Natural killer cell (primary cell): ENCODE data around the gene ANKRD52. TPM values are rescaled to one million over a fixed set of nuclear protein-coding genes. Genes with fewer than 3 reads are reported as not detected.
A peak's percentile ranks its signal among the peaks of the same experiment; 100 is the strongest.
"Not testable (repeated sequence)": the region's sequence is repeated elsewhere in the genome, so short reads cannot be mapped to it uniquely, and the experiment has no call there.

Experiments used
- ATAC-seq, 3 donors: fragments of 150-1000 bp in 2 of 3; fragments of 200-7000 bp in 1 of 3; cut with Tn5 transposase; 1 replicate in 1 of 3; 2 replicates in 2 of 3; pipeline ENCODE4 v1.10.0; 2021; ENCODE audit warnings: mild to moderate bottlenecking in 2 of 3, moderate library complexity in 2 of 3
- DNase-seq, 2 donors: peaks; one replicate each; pipeline versions ENCODE4 v3.0.0 to v3.0.0-alpha.2; 2013 to 2021; ENCODE audit warnings: mixed read lengths in 1 of 2
- H3K27ac ChIP-seq: one replicate; pipeline ENCODE4 v1.5.1; 2013; ENCODE audit warnings: mild to moderate bottlenecking, low read length
- H3K27me3 ChIP-seq: one replicate; pipeline ENCODE4 v1.6.1; 2013; ENCODE audit warnings: low read length; ENCODE audit not compliant: control insufficient read depth, insufficient read depth
- H3K36me3 ChIP-seq: one replicate; pipeline ENCODE4 v1.6.1; 2013; ENCODE audit warnings: low read length; ENCODE audit not compliant: control insufficient read depth, insufficient read depth
- H3K4me1 ChIP-seq: one replicate; pipeline ENCODE4 v1.6.1; 2013; ENCODE audit warnings: low read length; ENCODE audit not compliant: control insufficient read depth, insufficient read depth
- H3K4me3 ChIP-seq: one replicate; pipeline ENCODE4 v1.5.1; 2013; ENCODE audit warnings: low read length
- H3K9me3 ChIP-seq: one replicate; pipeline ENCODE4 v1.6.1; 2013; ENCODE audit warnings: low read length; ENCODE audit not compliant: control insufficient read depth, insufficient read depth
- H3K27ac Mint-ChIP-seq, 2 donors: one replicate each; pipeline ENCODE4 v1.8.0; 2022; ENCODE audit warnings: mild to moderate bottlenecking in 2 of 2, mixed read lengths in 2 of 2, moderate library complexity in 1 of 2
- H3K27me3 Mint-ChIP-seq, 2 donors: one replicate each; pipeline ENCODE4 v1.8.0; 2022; ENCODE audit warnings: low read depth in 2 of 2, mixed read lengths in 2 of 2
- H3K36me3 Mint-ChIP-seq: one replicate; pipeline ENCODE4 v1.8.0; 2022; ENCODE audit warnings: mixed read lengths
- H3K4me1 Mint-ChIP-seq, 2 donors: one replicate each; pipeline ENCODE4 v1.8.0; 2022; ENCODE audit warnings: mixed read lengths in 2 of 2
- H3K4me3 Mint-ChIP-seq: one replicate; pipeline ENCODE4 v1.8.0; 2022; ENCODE audit warnings: mild to moderate bottlenecking, moderate library complexity, mixed read lengths
- H3K9me3 Mint-ChIP-seq, 2 donors: one replicate each; pipeline ENCODE4 v1.8.0; 2022; ENCODE audit warnings: mixed read lengths in 2 of 2
- WGBS: methylation state at CpG from one replicate; pipeline ENCODE4 v1.1.7; 2013; ENCODE audit warnings: missing lambda C conversion rate; ENCODE audit not compliant: insufficient coverage; 5-methylcytosine and 5-hydroxymethylcytosine counted together
- intact Hi-C: fragments of 100-400 bp; cut with micrococcal nuclease; formaldehyde crosslinking; loops from one replicate; pipeline ENCODE4 v1.14.2; 2022
- total RNA-seq, 4 donors: library from RNA; stranded (reverse); fragments of 120-200 nt in 1 of 4; gene quantifications; one replicate each; pipeline versions ENCODE4 v1.2.3 to v1.2.4, GENCODE V29; 2013 to 2022
- TF ChIP-seq, protein P1 (sequence below): fragments of 200-600 bp; IDR thresholded peaks from one replicate; pipeline ENCODE4 v1.8.0; 2022; ENCODE audit warnings: antibody characterized with exemption

The ANKRD52 gene
- total RNA-seq, 3 donors from 2014 or later (not counting 1 experiment from before 2014, with no cell fraction given) = 34.1 to 52.2 (median 51.4) TPM

DNA sequence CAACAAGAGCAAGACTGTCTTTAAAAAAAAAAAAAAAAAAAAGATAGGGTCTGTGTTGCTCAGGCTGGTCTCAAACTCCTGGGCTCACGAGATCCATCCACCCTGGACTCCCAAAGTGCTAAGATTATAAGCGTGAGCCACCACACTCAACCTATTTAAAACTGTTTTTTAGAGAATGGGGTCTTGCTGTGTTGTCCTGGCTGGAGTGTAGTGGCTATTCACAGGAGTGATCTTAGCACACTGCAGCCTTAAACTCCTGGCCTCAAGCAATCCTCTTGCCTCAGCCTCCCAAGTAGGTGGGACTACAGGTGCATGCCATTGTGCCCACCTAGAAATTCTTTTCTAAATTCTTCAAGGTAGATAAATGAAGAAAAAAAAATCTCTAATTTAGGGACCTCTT, 16.1 kb upstream of the ANKRD52 start:
- H3K36me3 Mint-ChIP-seq = peaks cover 16% of the 10 kb centered on the region
- ATAC-seq = no peak

DNA sequence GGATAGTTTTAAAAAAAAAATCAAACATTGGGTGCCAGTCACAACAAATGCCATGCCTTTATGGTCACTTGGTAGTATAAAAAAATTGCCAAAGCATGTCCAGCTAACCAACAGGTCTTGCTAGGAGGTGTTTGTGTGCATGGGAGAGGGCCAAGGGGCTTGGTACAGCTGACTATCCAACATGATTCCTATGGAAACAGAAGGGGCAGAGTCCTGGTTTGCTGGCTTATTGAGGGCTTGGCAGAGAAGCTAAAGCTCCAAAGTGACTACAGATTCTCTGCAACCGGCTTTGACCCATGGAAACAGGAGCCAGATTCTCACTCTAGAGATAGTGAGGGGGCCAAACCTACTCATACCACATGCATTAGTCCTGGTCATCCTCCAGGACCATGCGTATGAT, 14.3 kb upstream of the ANKRD52 start:
- Mint-ChIP-seq H3K36me3 (peaks cover 16% of the 10 kb centered on the region), H3K27ac (peak overlapping the region in 1 of 2 donors; percentile 47)
- H3K27me3 Mint-ChIP-seq, ATAC-seq, H3K27me3 ChIP-seq, H3K4me1 ChIP-seq, DNase-seq, H3K4me3 Mint-ChIP-seq, H3K4me1 Mint-ChIP-seq, H3K4me3 ChIP-seq, H3K27ac ChIP-seq, H3K9me3 Mint-ChIP-seq, H3K9me3 ChIP-seq, intact Hi-C loops: not testable (repeated sequence)
- 100% methylated on average over 1 of the region's 2 CpGs for WGBS
- H3K36me3 ChIP-seq = peaks cover 39% of the 10 kb centered on the region

More for the DNA sequence above, 16.1 kb upstream of the ANKRD52 start:
- no peaks in the 10 kb centered on the region for H3K4me1 ChIP-seq
- Mint-ChIP-seq H3K27me3 (no peaks in the 10 kb centered on the region), H3K4me1 (no peaks in the 10 kb centered on the region), H3K4me3 (no peak overlapping the region), H3K9me3 (no peaks in the 10 kb centered on the region), H3K27ac (no peak overlapping the region)
- WGBS = 100% methylated on average over 1 of the region's 2 CpGs
- intact Hi-C loops = no loop called here
- H3K9me3 ChIP-seq = no peaks in the 10 kb centered on the region
- no peaks in the 10 kb centered on the region for H3K27me3 ChIP-seq
- DNase-seq = no peak
- H3K36me3 ChIP-seq = peaks cover 55% of the 10 kb centered on the region
- no peak overlapping the region for H3K27ac ChIP-seq
- TF ChIP-seq, protein P1, sequence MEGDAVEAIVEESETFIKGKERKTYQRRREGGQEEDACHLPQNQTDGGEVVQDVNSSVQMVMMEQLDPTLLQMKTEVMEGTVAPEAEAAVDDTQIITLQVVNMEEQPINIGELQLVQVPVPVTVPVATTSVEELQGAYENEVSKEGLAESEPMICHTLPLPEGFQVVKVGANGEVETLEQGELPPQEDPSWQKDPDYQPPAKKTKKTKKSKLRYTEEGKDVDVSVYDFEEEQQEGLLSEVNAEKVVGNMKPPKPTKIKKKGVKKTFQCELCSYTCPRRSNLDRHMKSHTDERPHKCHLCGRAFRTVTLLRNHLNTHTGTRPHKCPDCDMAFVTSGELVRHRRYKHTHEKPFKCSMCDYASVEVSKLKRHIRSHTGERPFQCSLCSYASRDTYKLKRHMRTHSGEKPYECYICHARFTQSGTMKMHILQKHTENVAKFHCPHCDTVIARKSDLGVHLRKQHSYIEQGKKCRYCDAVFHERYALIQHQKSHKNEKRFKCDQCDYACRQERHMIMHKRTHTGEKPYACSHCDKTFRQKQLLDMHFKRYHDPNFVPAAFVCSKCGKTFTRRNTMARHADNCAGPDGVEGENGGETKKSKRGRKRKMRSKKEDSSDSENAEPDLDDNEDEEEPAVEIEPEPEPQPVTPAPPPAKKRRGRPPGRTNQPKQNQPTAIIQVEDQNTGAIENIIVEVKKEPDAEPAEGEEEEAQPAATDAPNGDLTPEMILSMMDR = no peak
- H3K4me3 ChIP-seq = no peak overlapping the region

DNA sequence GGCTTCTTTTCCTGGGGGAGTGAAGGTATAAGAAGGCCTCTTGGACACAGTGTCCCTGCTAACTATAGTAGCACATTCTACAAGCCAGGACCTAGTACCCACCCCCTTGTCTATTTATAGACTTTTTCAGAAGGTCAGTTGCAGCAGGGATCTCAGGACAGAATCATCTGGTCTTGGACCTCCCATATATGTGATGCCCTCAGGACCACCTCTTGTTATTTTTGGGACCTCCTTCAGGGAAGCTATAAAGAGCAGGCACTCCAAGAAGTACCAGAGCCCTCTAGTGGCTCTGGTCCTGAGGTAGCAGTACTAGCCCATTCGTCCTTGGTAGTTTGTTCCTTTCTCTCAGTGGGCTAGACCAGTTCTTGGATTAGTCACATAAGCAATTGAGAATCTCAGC, 12.8 kb upstream of the ANKRD52 start:
- WGBS = 16% methylated on average over 1 of the region's 1 CpG
- H3K36me3 ChIP-seq = peaks cover 34% of the 10 kb centered on the region
- no peak overlapping the region for H3K4me3 Mint-ChIP-seq
- ATAC-seq = no peak
- H3K36me3 Mint-ChIP-seq = peaks cover 13% of the 10 kb centered on the region
- intact Hi-C loops = no loop called here
- peak in 1 of 2 donors; percentile 34 for DNase-seq
- H3K4me1 ChIP-seq = peaks cover 14% of the 10 kb centered on the region
- H3K27me3 ChIP-seq = no peaks in the 10 kb centered on the region
- TF ChIP-seq, protein P1 = no peak
- H3K9me3 Mint-ChIP-seq = no peaks in the 10 kb centered on the region
- H3K27ac ChIP-seq = no peak overlapping the region
- H3K27me3 Mint-ChIP-seq = no peaks in the 10 kb centered on the region
- peak overlapping the region; percentile 41 to 47 for H3K27ac Mint-ChIP-seq
- no peaks in the 10 kb centered on the region for H3K9me3 ChIP-seq
- H3K4me3 ChIP-seq = no peak overlapping the region
- peaks cover 9 to 20% of the 10 kb centered on the region in 2 donors for H3K4me1 Mint-ChIP-seq

DNA sequence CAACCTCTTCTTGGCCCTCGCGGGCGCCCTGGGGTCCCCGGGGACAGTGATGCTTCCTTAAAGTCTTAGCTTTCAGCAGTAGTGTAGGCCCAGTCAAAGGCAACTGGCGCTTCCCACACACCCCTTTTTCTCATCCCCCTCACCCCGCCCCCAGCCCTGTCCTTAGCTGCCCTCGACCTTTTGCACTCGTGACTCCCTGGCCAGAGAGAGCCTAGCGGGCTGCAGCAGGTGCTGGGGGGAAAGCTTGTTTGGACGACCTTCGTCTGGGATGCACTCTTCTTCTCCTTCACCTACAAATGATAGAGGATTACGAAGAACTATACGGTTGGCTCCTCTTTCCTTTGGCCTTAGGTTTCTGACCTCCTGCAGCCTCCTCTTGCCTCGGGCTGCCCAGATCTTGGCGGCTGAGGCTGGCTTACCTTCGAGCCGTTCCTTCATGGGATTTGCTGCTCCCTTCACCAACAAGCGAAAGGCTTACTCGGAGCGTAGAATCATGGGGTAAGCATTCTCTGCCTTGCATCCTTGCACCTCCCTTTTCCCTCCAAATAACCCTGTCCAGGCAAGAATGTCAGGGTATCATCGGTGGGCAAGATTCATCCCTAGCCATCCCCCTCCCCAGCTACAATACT, 9.4 kb upstream of the ANKRD52 start:
- H3K4me1 ChIP-seq = peaks cover 16% of the 10 kb centered on the region
- Mint-ChIP-seq H3K36me3 (no peaks in the 10 kb centered on the region), H3K27ac (peak overlapping the region; percentile 94 to 95), H3K9me3 (no peaks in the 10 kb centered on the region), H3K4me1 (peaks cover 9 to 20% of the 10 kb centered on the region in 2 donors), H3K27me3 (no peaks in the 10 kb centered on the region), H3K4me3 (peak overlapping the region; percentile 95)
- no peak for ATAC-seq
- WGBS = 41% methylated on average over 21 of the region's 21 CpGs
- peaks cover 5% of the 10 kb centered on the region for H3K36me3 ChIP-seq
- DNase-seq = no peak
- peak overlapping the region; percentile 88 for H3K4me3 ChIP-seq
- TF ChIP-seq, protein P1 = no peak
- intact Hi-C loops = loop anchor here (2.0 kb wide), 2 partner anchors 33 to 67 kb away; partner anchors contain the start of gene CS
- no peaks in the 10 kb centered on the region for H3K27me3 ChIP-seq
- no peaks in the 10 kb centered on the region for H3K9me3 ChIP-seq
- peak overlapping the region; percentile 61 for H3K27ac ChIP-seq
